T follicular helper cell (primary cell): ENCODE results near the gene RASL12.

Source experiments
- DNase-seq: peaks from one replicate; pipeline ENCODE4 v3.0.0-alpha.2; 2020; ENCODE audit warnings: low read depth

Gene RASL12

GRCh38 chr15:65092911-65093792, 25.4 kb upstream of the RASL12 start:
- DNase-seq, result no peak

DNA sequence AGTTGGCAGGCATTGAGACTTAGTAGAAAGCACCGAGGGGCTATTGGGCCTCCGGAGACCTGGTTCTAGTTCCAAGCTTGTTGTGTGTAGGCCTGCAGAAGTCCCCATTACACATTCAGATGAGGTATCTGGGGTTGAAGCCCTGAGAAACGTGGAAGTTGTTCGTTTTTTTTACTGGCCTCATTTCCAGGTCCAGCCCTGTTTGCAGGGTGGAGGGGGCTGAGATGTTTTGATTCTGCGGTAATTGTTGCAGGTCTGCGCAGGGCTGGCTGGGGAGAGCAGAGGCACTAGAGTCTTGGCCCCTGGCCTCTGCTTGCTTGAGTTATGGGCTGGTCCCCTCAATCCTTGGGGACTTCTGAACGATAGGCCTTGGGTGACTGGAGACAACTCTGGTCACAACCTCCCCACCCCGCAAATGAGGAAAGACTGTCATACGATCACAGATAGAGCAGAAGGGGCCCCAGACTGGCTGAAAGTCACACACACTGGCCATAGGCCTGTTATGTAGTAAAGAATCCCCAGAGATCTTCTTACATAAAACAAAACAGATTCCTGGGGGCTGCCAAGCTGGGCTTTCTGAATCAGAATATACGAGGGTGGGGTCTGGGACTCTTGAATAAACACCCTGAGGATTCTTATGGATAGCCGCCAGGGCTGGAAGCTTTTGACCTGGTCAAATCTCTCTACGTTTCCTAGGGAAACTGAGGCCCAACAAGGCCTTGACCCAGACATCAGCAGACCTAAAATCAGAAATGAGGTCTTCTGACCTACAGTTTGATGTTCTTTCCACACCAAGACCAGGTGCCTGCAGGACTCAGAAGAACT, 24.4 kb upstream of the RASL12 start:
- no peak for DNase-seq

DNA sequence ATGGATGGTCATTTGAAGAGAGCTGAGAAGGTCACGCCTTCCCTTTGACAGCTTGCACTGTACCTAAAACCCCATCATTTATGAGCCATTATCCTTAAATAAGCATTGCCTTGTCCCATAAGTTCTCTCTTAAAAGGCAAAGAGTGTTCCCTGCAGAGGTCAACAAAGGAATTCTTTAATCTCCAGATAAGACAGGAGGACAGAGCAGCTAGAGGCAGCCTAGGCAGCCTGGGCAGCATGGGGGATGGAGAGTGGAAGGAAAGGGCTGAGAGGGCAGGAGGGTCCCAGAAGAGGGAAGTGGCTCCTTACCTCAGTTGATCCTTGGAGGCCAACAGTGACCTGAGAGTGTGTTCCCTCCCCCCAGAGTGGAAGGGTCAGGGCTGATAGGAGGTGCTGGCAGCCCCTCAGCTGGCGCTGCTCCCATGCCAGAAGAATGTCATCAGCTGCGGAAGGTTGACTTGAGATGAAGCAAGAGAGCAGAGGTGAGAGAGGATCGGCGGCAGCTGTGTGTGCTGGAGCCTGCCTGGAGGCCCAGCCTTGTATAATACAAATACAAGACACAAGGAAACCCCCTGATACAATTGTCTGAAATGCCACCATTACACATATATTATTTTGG, 21.5 kb upstream of the RASL12 start:
- DNase-seq, result no peak

DNA sequence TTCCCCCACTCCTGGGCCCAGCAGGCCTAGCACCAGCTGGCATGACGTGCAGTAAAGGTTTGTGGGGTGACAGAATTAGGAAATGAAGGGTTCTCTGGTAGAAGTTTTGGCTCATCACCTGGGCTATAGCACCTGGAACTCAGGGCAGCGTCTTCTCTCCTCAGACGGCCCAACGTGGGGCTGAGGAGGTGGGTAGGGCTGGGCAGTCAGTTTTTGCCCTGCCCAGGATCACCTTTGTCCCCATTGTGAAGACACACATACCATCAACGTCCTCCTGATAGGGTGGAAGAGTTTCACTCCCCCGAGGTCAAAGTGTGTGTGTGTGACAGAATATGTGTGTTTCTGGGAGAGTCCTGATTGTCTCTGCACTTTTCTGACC, 20.8 kb upstream of the RASL12 start:
- DNase-seq, result no peak

DNA sequence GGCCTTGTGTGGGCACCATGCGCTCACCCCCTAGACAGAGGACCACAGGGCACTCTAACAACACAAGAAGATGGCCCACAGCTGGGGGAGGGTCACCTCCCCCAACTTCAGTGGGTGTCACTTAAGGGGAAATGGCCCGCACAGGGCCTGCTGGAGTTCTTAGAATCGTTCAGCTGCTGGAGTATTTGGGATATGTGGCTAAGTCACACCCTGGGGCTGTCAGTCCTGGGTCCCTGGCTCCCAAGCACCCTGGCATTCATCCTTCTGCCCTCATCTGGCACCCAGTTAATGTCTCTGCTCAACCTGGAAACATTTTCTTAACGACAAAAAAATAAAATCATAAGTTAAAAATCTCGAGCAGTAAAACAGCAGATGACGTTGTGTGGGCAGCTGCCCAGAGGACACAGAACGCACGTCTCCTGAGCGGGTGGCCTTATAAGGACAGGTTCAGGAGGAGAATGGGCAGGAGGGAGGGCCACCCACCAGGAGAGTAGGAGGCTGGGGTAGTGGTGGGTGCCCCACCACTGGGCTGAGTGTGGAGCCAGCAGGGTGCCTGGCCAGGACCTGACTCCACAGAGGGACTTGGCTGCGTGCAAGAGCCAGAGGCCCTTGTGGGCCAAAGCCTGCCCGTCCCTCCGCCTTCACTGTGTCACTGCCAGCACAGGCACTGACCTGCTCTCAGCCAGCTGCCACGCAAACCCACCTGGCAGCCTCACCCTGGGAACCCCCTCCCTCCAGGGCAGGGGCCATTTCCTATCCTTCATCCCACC, 20.3 kb upstream of the RASL12 start:
- no peak for DNase-seq

DNA sequence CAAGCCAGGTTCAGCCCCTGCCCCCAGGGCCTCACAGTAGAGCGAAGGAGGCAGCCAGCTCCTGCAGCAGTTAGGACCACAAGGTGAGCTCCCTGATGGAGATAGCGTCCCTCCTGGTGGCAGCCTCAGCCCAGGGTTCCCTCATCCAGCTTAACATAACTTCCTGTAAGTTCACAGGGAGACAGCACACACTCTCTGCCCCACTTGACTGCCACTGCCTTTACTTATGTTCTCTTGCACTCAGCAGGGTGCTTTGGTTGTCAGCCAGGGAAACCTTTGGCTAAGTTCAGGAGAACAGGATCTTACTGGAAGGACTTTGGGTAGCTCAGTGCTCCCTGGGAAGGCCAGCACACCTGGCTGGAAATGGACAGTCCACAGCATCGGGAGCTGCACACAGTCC, 19.6 kb upstream of the RASL12 start:
- DNase-seq, result no peak

GRCh38 chr15:65086680-65087111, 18.9 kb upstream of the RASL12 start:
- DNase-seq, result no peak

- no peak for DNase-seq
These were observed 18.3 kb upstream of the RASL12 start for GRCh38 chr15:65085990-65086679.

DNA sequence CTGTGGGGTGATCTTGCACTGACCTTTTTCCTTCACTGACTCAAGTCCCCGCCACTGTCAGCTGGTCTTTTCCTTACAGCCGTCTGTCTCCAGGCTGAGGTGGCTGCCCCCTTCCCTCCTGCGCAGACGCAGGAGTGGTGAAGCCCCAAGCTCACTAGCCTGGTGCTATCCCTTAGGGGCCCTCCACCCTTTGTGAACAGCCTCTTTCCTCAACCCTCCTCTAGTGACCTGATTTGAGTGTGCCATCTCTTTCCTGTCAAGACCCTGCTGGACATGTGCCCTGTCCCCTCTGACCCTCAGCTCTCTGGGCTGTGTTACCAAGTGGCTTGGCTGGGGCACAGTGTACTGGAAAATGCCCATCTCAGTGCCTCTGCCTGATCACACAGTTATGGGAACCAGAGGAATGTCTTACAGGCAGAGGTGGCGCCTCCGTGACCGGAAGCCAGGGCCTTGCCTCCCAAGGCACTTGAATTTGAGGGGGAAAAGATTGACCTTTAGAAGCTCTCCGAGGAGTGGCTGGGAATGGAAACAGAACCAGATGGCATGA, 17.5 kb upstream of the RASL12 start:
- no peak for DNase-seq

- no peak for DNase-seq
These were observed 16.9 kb upstream of the RASL12 start for GRCh38 chr15:65084500-65085206.

GRCh38 chr15:65083262-65083701, 15.5 kb upstream of the RASL12 start:
- no peak for DNase-seq

DNA sequence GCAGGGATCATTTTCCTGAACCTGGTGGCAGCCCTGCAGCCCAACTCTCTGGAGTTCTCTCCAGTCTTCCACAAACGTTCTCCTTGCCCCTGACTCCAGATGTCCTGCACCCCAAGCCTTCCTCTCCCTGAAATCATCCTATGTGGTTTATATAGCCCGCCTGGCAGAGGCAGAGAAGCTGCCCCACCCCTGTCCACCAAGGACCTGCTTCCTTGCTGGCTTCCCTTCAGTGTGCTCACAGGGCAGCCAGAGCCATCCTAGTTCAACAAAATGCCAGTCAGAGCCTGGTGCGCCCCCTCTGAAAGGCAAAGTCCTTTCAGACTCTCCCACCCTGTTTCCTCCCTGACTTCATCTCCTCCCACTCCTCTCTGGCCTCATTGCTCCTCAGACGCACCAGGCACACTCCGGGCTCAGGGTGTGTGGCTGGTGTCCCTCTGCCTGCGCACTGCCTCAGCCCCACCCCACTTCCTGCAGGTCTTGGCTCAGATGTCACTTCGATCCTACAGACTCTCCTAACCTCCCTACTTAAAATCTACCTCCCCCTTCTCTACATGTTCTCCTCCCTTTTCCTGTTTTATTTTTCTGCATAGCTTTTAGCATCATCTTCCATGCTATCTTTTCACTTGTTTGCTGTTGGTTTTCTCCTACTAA, 14.6 kb upstream of the RASL12 start:
- no peak for DNase-seq

DNA sequence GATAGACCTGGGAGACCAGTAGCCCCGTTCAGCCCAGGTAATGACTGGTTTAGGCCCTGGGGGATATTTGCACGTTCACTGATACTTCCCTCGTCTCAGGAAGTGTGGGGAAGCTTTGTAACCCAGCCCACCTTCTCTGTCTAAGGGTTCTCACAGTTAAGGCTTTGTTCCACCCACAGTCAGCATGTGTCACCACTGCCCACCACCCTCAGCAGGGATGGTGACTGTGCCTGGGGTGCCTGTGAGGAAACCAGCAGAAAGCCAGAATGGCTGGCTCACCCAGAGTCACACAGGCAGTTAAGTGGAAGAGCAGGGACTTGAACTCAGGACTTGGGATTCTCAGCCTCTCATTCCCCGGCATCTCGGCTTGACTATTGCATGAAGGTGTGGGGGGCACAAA, 14.0 kb upstream of the RASL12 start:
- DNase-seq, result no peak

DNA sequence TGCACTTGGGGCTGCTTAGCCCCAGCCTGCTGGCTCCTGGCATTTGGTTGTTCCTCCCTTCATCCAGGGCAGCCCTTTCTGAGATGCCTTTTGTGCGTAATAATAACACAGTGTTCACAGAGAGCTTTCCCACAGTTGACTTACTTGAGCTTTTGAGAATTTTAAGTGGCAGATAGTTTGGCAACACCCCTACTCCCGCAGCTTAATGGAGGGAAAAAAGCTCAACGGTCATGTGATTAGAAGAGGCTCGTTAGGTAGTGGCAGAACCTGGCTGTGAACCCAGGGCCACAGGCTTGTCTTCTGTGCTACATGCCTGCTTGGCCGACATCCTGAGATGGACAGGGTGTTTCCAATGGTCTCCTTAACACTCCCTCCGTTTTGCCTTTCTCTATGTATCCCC, 13.5 kb upstream of the RASL12 start:
- no peak for DNase-seq

DNA sequence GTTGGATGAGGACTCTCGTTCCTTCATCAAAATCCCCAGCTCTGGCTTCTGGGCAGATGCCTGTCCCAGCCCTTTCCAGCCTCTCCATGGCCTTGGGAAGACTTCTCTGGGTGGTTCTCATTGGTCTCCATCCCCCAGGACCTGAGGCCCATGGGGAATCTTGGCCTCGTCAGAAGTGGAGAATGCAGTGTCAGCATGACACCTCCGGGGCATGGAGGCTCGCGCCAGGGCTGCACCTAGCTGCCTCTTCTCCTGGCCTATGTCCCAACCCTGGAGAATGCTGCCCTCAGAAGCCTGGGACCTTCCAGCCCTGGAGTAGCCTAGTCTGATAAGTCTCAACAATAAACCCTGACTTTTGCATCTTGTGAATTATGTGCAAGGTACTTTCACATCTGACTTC, 11.8 kb upstream of the RASL12 start:
- no peak for DNase-seq

DNA sequence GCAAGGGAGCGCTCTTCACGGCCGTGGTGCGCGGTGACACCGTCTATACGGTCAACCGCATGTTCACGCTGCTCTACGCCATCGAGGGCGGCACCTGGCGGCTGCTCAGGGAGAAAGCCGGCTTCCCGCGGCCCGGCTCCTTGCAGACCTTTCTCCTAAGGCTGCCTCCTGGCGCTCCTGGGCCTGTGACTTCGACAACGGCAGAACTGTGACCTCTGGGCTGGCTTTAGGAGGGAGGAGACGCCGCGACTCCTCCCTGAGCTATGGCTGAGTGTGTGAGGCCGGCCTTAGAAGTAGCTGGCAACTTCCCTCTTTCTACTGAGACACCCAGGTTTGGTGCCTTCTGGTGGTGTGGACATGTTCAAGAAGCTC, 10.2 kb upstream of the RASL12 start:
- peak; percentile 18 for DNase-seq

GRCh38 chr15:65077291-65077980, 9.6 kb upstream of the RASL12 start:
- DNase-seq, result no peak

DNA sequence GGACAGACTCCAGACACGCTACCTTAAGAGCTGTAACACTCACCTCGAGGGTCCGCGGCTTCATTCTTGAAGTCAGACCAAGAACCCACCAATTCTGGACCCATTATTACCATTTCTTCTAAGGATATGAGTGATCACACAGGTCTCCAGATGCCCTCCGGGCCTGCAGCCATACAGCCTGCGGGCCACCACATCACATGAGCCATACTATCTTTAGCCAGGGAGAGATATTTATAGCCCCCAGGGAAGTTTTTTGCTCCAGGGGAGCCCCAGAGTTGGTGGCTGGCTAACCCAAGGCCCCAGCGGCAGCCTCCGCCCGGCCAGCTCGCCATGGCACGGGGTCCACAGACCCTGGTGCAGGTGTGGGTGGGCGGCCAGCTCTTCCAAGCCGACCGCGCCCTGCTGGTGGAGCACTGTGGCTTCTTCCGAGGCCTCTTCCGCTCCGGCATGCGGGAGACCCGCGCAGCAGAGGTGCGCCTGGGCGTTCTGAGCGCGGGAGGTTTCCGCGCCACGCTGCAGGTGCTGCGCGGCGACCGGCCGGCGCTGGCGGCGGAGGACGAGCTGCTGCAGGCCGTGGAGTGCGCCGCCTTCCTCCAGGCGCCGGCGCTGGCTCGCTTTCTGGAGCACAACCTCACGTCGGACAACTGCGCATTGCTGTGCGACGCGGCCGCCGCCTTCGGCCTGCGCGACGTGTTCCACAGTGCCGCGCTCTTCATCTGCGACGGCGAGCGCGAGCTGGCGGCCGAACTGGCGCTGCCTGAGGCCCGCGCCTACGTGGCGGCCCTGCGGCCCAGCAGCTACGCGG, 8.9 kb upstream of the RASL12 start, which contains the start of gene KBTBD13:
TSS of gene KBTBD13 (plus strand) at position 261 of the 805 bp plus-strand sequence. CDS start at position 331, 70 bp downstream.
- DNase-seq, result no peak
